ENCODE data around the gene ADGRG3. TPM values are rescaled to one million over a fixed set of nuclear protein-coding genes. Genes with fewer than 3 reads are reported as not detected.

ADGRG3 gene
- total and polyA plus RNA-seq, 9 of the 15 experiments (the other 6 are each of a cell fraction or from before 2014, with no cell fraction given): 0.09 to 0.52 (median 0.14) TPM; not detected in 3

DNA sequence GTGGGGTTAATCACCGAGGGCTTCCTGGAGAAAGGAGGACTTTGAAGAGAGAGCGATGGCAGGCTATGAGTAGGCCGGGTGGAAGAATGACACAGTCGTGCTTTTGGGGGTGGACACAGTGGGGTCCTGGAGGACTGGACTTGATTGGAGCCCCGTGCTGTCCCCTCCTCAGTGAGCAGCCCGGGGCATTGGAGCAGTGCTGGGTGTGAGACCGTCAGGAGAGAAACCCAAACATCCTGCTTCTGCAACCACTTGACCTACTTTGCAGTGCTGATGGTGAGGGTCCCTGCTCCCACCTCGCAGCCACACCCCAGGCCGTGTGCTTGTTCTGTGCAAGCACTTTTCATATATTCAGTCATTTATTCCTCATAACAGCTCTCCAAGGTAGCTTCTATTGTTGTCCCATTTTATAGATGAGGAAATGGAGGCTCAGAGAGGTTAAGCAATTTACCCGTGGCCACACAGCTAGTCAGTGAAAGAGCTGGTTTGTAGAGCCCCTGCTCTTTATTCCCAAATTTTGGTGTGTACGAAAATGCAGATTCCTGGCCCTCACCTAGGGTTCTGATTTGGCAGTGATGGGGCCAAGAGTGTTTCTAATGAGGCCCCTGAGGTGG lies 11.7 kb upstream of the ADGRG3 start (continued):
- peak; percentile 25; the same call in 1 of the 2 replicates for TF ChIP-seq ESRRA (IDR thresholded peaks at IDR 0.05; ENCODE audit: borderline replicate concordance, low read depth)
- TF ChIP-seq SREBF2 (CRISPR knock-in tag; IDR thresholded peaks at IDR 0.05): no peak
- TF ChIP-seq RBFOX2 (IDR thresholded peaks at IDR 0.05; ENCODE audit: low read depth, low read length): no peak
- no peak for TF ChIP-seq SIX5 (IDR thresholded peaks at IDR 0.05; ENCODE audit: borderline replicate concordance in 1 of 2, insufficient read depth in 1 of 2, low read depth in 1 of 2, low read length in 2 of 2)
- no peak for TF ChIP-seq HMBOX1 (IDR thresholded peaks at IDR 0.05)
- TF ChIP-seq IRF2 (CRISPR knock-in tag; IDR thresholded peaks at IDR 0.05): no peak
- TF ChIP-seq EGR1 (conservative IDR thresholded peaks at IDR 0.05): no peak
- TF ChIP-seq CHD4 (IDR thresholded peaks at IDR 0.05; ENCODE audit: insufficient read depth, insufficient replicate concordance, low read depth, low read length, poor library complexity, severe bottlenecking): peak; percentile 85

DNA sequence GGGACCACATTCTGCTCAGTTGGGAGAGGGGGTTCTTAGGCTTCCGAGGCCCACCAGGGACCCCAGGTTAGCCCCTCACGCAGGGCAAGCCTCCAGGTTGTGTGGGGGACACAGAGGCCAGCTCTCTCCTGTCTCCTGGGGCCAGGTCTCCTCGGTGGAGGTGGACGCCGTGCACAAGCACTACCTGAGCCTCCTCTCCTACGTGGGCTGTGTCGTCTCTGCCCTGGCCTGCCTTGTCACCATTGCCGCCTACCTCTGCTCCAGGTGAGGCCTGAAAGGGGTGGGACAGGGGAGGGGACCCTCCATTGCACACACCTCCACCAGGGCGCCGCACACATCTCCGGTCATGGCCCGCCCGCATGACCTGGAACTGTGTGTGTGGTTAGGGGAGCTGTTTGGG lies 10.9 kb upstream of the ADGRG3 start:
- H3K27me3 ChIP-seq (ENCODE audit: control insufficient read depth in 2 of 2, insufficient read depth in 2 of 2, low read length in 2 of 2): peaks cover 3 to 5% of the 10 kb centered on the region in 2 experiments; a peak in 1 of 5 replicates
- ChIA-PET POLR2A (no interaction called here), CTCF (ENCODE audit: low intra/inter-chr PET ratio) (no interaction called here)
- intact Hi-C loops (cut with micrococcal nuclease): loop anchor here (10.0 kb wide), 1 partner anchor 208 kb away; no protein-coding TSS in a partner anchor
- peak overlapping the region in 1 of 2 experiments; percentile 48; a peak in 1 of 4 replicates for H3K9ac ChIP-seq (ENCODE audit: insufficient read depth in 1 of 2, low read depth in 2 of 2, low read length in 2 of 2)
- H3K4me3 ChIP-seq: no peak overlapping the region
- BruUV-seq (replicated peaks): no TSS peak
- FAIRE-seq (no peak), DNase-seq (ENCODE audit: extremely low read depth in 1 of 4, low spot score in 3 of 4) (no peak), ATAC-seq (no peak)
- H3K27ac ChIP-seq (ENCODE audit: extremely low read depth, low read depth, low read length): no peak overlapping the region
- H3K9me1 ChIP-seq (ENCODE audit: control insufficient read depth, insufficient read depth, low read length): no peaks in the 10 kb centered on the region
- WGBS (ENCODE audit: insufficient coverage, low coverage, missing lambda C conversion rate): 36% methylated on average over 8 of the region's 13 CpGs
- no peaks in the 10 kb centered on the region for H3K36me3 ChIP-seq (ENCODE audit: control insufficient read depth, insufficient read depth, low read length)
- H3K4me2 ChIP-seq (ENCODE audit: insufficient read depth, low read length): no peak overlapping the region
- no peaks in the 10 kb centered on the region for H3K9me3 ChIP-seq (replicated peaks; ENCODE audit: control insufficient read depth, insufficient read depth, low read depth, low read length)
- peaks cover 0 to 20% of the 10 kb centered on the region in 2 experiments; a peak in 1 of 5 replicates for H3K4me1 ChIP-seq (replicated peaks in 1 of 2; ENCODE audit: control insufficient read depth in 2 of 2, insufficient read depth in 2 of 2, low read length in 2 of 2)
- H2AFZ ChIP-seq (ENCODE audit: low read depth, low read length): no peak overlapping the region
- no peaks in the 10 kb centered on the region for H4K20me1 ChIP-seq (replicated peaks; ENCODE audit: control insufficient read depth, insufficient read depth, low read length)
- H3K79me2 ChIP-seq (ENCODE audit: control insufficient read depth, insufficient read depth, low read length): no peaks in the 10 kb centered on the region
- in situ Hi-C loops (cut with MboI): no loop called here
- TF ChIP-seq ZNF277 (CRISPR knock-in tag; IDR thresholded peaks at IDR 0.05; ENCODE audit: borderline replicate concordance): no peak
- no peak for TF ChIP-seq POU5F1 (IDR thresholded peaks at IDR 0.05; ENCODE audit: borderline replicate concordance, low read depth, low read length, partially characterized antibody)
- TF ChIP-seq ZNF445 (CRISPR knock-in tag; IDR thresholded peaks at IDR 0.05; ENCODE audit: low read depth): no peak
- TF ChIP-seq TCF3 (CRISPR knock-in tag; IDR thresholded peaks at IDR 0.05): no peak
- TF ChIP-seq, protein P1, sequence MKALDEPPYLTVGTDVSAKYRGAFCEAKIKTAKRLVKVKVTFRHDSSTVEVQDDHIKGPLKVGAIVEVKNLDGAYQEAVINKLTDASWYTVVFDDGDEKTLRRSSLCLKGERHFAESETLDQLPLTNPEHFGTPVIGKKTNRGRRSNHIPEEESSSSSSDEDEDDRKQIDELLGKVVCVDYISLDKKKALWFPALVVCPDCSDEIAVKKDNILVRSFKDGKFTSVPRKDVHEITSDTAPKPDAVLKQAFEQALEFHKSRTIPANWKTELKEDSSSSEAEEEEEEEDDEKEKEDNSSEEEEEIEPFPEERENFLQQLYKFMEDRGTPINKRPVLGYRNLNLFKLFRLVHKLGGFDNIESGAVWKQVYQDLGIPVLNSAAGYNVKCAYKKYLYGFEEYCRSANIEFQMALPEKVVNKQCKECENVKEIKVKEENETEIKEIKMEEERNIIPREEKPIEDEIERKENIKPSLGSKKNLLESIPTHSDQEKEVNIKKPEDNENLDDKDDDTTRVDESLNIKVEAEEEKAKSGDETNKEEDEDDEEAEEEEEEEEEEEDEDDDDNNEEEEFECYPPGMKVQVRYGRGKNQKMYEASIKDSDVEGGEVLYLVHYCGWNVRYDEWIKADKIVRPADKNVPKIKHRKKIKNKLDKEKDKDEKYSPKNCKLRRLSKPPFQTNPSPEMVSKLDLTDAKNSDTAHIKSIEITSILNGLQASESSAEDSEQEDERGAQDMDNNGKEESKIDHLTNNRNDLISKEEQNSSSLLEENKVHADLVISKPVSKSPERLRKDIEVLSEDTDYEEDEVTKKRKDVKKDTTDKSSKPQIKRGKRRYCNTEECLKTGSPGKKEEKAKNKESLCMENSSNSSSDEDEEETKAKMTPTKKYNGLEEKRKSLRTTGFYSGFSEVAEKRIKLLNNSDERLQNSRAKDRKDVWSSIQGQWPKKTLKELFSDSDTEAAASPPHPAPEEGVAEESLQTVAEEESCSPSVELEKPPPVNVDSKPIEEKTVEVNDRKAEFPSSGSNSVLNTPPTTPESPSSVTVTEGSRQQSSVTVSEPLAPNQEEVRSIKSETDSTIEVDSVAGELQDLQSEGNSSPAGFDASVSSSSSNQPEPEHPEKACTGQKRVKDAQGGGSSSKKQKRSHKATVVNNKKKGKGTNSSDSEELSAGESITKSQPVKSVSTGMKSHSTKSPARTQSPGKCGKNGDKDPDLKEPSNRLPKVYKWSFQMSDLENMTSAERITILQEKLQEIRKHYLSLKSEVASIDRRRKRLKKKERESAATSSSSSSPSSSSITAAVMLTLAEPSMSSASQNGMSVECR (CRISPR knock-in tag; IDR thresholded peaks at IDR 0.05): no peak
